Measurements from ENCODE around the gene KCNH2.

GRCh38 chr7:151012911-151013347 lies 34.8 kb upstream of the KCNH2 start:
- TF ChIP-seq POLR2AphosphoS5 (IDR thresholded peaks at IDR 0.05; ENCODE audit: low read depth, low read length), result no peak
- TF ChIP-seq SPI1 (IDR thresholded peaks at IDR 0.05; ENCODE audit: low read depth, low read length), result no peak
- TF ChIP-seq POLR2A (IDR thresholded peaks at IDR 0.05; ENCODE audit: low read depth, low read length), result no peak
- no peak for TF ChIP-seq TAF1 (IDR thresholded peaks at IDR 0.05; ENCODE audit: low read depth, low read length)
- no peak for TF ChIP-seq POU2F2 (IDR thresholded peaks at IDR 0.05; ENCODE audit: low read depth, low read length)
